ENCODE measurements around the gene THADA.

The THADA gene

GRCh38 chr2:43210125-43210466, 385.7 kb downstream of the THADA start:
- TF ChIP-seq, protein P1, sequence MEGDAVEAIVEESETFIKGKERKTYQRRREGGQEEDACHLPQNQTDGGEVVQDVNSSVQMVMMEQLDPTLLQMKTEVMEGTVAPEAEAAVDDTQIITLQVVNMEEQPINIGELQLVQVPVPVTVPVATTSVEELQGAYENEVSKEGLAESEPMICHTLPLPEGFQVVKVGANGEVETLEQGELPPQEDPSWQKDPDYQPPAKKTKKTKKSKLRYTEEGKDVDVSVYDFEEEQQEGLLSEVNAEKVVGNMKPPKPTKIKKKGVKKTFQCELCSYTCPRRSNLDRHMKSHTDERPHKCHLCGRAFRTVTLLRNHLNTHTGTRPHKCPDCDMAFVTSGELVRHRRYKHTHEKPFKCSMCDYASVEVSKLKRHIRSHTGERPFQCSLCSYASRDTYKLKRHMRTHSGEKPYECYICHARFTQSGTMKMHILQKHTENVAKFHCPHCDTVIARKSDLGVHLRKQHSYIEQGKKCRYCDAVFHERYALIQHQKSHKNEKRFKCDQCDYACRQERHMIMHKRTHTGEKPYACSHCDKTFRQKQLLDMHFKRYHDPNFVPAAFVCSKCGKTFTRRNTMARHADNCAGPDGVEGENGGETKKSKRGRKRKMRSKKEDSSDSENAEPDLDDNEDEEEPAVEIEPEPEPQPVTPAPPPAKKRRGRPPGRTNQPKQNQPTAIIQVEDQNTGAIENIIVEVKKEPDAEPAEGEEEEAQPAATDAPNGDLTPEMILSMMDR (IDR thresholded peaks at IDR 0.05), result no peak

- TF ChIP-seq, protein P1 (IDR thresholded peaks at IDR 0.05), result no peak
Observed at GRCh38 chr2:43209204-43209717, 386.6 kb downstream of the THADA start.

GRCh38 chr2:43207553-43208300, 388.1 kb downstream of the THADA start:
- TF ChIP-seq, protein P1 (IDR thresholded peaks at IDR 0.05), result no peak

DNA sequence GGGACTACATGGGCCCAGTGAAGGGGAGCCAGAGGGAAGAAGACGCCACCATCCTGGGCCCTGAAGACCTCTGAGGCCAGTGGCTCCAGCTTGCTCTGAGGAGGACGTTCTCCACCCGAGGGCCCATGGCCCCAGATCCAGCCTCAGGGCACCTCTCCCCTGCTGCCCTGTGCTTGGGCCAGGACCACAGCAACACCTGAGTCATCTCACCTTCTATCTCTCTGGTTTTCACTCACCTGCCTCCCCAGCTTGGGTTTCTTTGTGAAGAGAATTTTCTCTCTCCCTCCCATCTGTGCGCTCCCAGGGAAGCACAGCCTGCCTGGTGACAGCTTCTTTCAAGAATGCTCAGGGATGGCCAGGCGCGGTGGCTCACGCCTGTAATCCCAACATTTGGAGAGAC, 389.2 kb downstream of the THADA start:
- TF ChIP-seq, protein P1 (IDR thresholded peaks at IDR 0.05), result no peak

- TF ChIP-seq, protein P1 (IDR thresholded peaks at IDR 0.05), result no peak
Observed at GRCh38 chr2:43203373-43203772, 392.5 kb downstream of the THADA start.

DNA sequence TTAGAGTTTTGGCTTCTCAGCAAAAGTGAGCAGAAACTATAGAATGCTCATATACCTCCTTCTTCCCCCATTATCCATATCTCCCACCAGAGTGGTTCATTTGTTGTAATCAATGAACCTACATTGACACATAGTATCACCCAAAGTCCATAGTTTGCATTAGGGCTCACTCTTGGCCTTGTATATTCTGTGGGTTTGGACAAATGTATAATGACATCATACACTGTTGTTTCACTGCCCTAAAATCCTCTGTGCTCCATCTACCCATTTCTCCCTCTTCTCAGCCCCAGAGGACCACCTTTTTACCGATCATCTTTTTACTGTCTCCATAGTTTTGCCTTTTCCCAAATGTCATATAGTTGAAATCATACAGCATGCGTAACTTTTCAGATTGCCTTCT, 393.5 kb downstream of the THADA start:
- TF ChIP-seq, protein P1 (IDR thresholded peaks at IDR 0.05), result no peak

DNA sequence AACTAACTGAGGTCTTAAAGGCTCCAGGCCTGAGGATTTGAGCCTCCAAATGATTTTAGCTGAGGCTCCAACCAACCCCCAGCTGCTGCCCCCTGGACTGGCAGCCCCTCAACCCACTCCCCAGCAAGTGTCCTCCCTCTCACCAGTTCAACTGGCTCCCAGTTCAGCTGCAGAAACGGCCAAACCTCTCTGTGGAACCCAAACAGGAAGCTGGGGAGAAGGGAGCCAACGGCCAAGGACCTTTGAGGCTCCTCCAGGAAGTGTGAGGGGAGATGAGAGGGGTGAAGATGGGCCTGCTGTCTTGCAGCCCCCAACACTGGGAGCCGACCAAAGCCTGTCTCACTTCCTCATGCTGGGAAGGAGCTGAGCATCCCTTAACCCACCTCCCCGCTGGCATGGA, 394.3 kb downstream of the THADA start:
- TF ChIP-seq, protein P1 (IDR thresholded peaks at IDR 0.05), result no peak

Measured in LNCAP (cell line).